ENCODE measurements around the gene QKI.

Gene QKI

GRCh38 chr6:163449076-163449475, 34.6 kb downstream of the QKI start:
- no peak for TF ChIP-seq CTCF (IDR thresholded peaks at IDR 0.05; ENCODE audit: low read depth, low read length, missing control alignments)
- H3K4me3 ChIP-seq (ENCODE audit: low read depth, low read length) = no peak overlapping the region
- DNase-seq (ENCODE audit: low read depth) = no peak

GRCh38 chr6:163454425-163454824, 39.9 kb downstream of the QKI start:
- DNase-seq (ENCODE audit: low read depth) = no peak
- TF ChIP-seq CTCF (IDR thresholded peaks at IDR 0.05; ENCODE audit: low read depth, low read length, missing control alignments) = no peak
- H3K4me3 ChIP-seq (ENCODE audit: low read depth, low read length) = no peak overlapping the region

- no peak for TF ChIP-seq CTCF (IDR thresholded peaks at IDR 0.05; ENCODE audit: low read depth, low read length, missing control alignments)
- no peak overlapping the region for H3K4me3 ChIP-seq (ENCODE audit: low read depth, low read length)
- no peak for DNase-seq (ENCODE audit: low read depth)
Measured at GRCh38 chr6:163455552-163455951, 41.0 kb downstream of the QKI start.

GRCh38 chr6:163457637-163458561, 43.4 kb downstream of the QKI start:
- no peak overlapping the region for H3K4me3 ChIP-seq (ENCODE audit: low read depth, low read length)
- no peak for TF ChIP-seq CTCF (IDR thresholded peaks at IDR 0.05; ENCODE audit: low read depth, low read length, missing control alignments)
- no peak for DNase-seq (ENCODE audit: low read depth)

- no peak for TF ChIP-seq CTCF (IDR thresholded peaks at IDR 0.05; ENCODE audit: low read depth, low read length, missing control alignments)
- no peak for DNase-seq (ENCODE audit: low read depth)
Measured at GRCh38 chr6:163459007-163459406, 44.5 kb downstream of the QKI start.

GRCh38 chr6:163459536-163459935, 45.0 kb downstream of the QKI start:
- no peak for TF ChIP-seq CTCF (IDR thresholded peaks at IDR 0.05; ENCODE audit: low read depth, low read length, missing control alignments)
- DNase-seq (ENCODE audit: low read depth) = no peak
- H3K4me3 ChIP-seq (ENCODE audit: low read depth, low read length) = no peak overlapping the region

More at GRCh38 chr6:163459007-163459406, 44.5 kb downstream of the QKI start:
- no peak overlapping the region for H3K4me3 ChIP-seq (ENCODE audit: low read depth, low read length)

All from GM12864 (cell line).